ENCODE results near the gene SLC16A7. TPM values are rescaled to one million over a fixed set of nuclear protein-coding genes. Genes with fewer than 3 reads are reported as not detected.

Gene SLC16A7
- total and polyA plus RNA-seq, 10 of the 15 experiments (the other 5 are each of a cell fraction or from before 2014, with no cell fraction given): 1.5 to 12.9 (median 6.7) TPM

DNA sequence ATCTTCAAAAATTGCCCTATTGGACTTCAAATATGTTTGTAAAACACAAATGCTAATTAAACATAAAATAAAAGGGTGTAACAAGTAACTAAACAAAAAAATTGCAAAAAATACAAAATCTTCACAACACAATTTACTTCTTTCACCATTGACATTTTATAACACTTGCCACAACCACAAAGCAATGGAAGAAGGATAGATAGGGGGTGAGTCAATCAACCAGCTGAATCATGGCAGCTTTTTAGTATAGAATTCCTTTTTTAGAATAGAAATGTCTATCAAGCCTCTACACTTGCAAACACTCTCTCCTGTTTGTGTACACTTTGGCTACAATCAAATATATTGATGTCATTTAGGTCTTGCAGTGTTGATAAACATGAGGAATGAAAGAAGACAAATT is 232.7 kb downstream of the SLC16A7 start (continued):
- TF ChIP-seq, protein P1, sequence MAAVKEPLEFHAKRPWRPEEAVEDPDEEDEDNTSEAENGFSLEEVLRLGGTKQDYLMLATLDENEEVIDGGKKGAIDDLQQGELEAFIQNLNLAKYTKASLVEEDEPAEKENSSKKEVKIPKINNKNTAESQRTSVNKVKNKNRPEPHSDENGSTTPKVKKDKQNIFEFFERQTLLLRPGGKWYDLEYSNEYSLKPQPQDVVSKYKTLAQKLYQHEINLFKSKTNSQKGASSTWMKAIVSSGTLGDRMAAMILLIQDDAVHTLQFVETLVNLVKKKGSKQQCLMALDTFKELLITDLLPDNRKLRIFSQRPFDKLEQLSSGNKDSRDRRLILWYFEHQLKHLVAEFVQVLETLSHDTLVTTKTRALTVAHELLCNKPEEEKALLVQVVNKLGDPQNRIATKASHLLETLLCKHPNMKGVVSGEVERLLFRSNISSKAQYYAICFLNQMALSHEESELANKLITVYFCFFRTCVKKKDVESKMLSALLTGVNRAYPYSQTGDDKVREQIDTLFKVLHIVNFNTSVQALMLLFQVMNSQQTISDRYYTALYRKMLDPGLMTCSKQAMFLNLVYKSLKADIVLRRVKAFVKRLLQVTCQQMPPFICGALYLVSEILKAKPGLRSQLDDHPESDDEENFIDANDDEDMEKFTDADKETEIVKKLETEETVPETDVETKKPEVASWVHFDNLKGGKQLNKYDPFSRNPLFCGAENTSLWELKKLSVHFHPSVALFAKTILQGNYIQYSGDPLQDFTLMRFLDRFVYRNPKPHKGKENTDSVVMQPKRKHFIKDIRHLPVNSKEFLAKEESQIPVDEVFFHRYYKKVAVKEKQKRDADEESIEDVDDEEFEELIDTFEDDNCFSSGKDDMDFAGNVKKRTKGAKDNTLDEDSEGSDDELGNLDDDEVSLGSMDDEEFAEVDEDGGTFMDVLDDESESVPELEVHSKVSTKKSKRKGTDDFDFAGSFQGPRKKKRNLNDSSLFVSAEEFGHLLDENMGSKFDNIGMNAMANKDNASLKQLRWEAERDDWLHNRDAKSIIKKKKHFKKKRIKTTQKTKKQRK (IDR thresholded peaks at IDR 0.05; ENCODE audit: low read depth, low read length): no peak

DNA sequence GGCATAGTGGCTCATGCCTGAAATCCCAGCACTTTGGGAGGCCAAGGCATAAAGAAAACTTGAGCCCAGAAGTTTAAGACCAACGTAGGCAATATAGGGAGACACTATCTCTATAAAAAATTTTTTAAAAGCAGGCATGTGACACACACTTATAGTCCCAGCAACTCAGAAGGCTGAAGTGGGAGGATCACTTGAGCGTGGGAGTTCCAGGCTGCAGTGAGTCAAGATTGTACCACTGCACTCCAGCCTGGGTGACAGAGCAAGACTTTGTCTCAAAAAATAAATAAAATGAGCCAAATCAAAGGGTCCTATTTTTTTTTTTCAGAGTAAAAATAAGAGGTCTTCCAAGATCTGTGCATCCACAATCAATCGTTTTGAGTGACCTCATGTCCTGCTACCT is 237.6 kb downstream of the SLC16A7 start:
- H2AFZ ChIP-seq (ENCODE audit: control insufficient read depth, low read depth, low read length): no peak overlapping the region
- 26% methylated on average over 3 of the region's 3 CpGs for whole genome bisulfite sequencing (ENCODE audit: insufficient coverage, insufficient replicate concordance, low lambda C conversion rate, missing lambda C conversion rate)
- ATAC-seq (no peak), DNase-seq (ENCODE audit: low read depth, low spot score) (no peak), FAIRE-seq (no peak)
- H3K9me3 ChIP-seq (replicated peaks; ENCODE audit: control insufficient read depth, insufficient read depth, low read length): no peaks in the 10 kb centered on the region
- POLR2A ChIA-PET: no interaction called here
- intact Hi-C loops (cut with micrococcal nuclease; ENCODE audit: unreplicated experiment) (no loop called here), in situ Hi-C loops (cut with MboI) (loop anchor here (10.0 kb wide), 1 partner anchor 429 kb away; no protein-coding TSS in a partner anchor)
- TF ChIP-seq MTA3 (IDR thresholded peaks at IDR 0.05; ENCODE audit: borderline replicate concordance, low read length) (no peak), SRF (IDR thresholded peaks at IDR 0.05; ENCODE audit: low read depth in 2 of 2, low read length in 2 of 2) (no peak), SMAD5 (IDR thresholded peaks at IDR 0.05; ENCODE audit: low read depth) (no peak), CHD2 (IDR thresholded peaks at IDR 0.05; ENCODE audit: borderline replicate concordance, low read depth, low read length) (no peak), BMI1 (IDR thresholded peaks at IDR 0.05; ENCODE audit: borderline replicate concordance) (no peak)
- H3K27me3 ChIP-seq (replicated peaks in 1 of 2; ENCODE audit: control insufficient read depth in 2 of 2, insufficient read depth in 2 of 2, low read length in 1 of 2): no peaks in the 10 kb centered on the region
- SMC1A ChIA-PET (ENCODE audit: uncharacterized antibody, unreplicated experiment): no interaction called here
- no peak overlapping the region for H3K4me2 ChIP-seq (ENCODE audit: control insufficient read depth, insufficient read depth)
- H3K27ac ChIP-seq (ENCODE audit: control insufficient read depth, insufficient read depth): no peak overlapping the region
- RAD21 ChIA-PET (ENCODE audit: unreplicated experiment): no interaction called here
- no peak overlapping the region for H3K9ac ChIP-seq (ENCODE audit: control insufficient read depth, insufficient read depth, low read length)
- no peaks in the 10 kb centered on the region for H3K79me2 ChIP-seq (ENCODE audit: control insufficient read depth, insufficient read depth, low read length)
- no peaks in the 10 kb centered on the region for H4K20me1 ChIP-seq (ENCODE audit: control insufficient read depth, insufficient read depth)
- H3K36me3 ChIP-seq (ENCODE audit: control insufficient read depth in 2 of 2, insufficient read depth in 2 of 2, low read length in 1 of 2): no peaks in the 10 kb centered on the region
- CTCF ChIA-PET: no interaction called here
- H3K4me3 ChIP-seq: no peak overlapping the region
- H3K4me1 ChIP-seq (ENCODE audit: control insufficient read depth, insufficient read depth, low read length): no peaks in the 10 kb centered on the region
- BruUV-seq (replicated peaks): no TSS peak
